HG03521 (cell line): ENCODE measurements around the gene PCNX2.

Experiments used
- ATAC-seq: cut with Tn5 transposase; IDR thresholded peaks from one replicate; pipeline ENCODE4 v1.9.1; 2021; ENCODE audit warnings: mild to moderate bottlenecking, moderate library complexity; ENCODE audit not compliant: unreplicated experiment

The PCNX2 gene

GRCh38 chr1:232943679-232944252 is 351.8 kb downstream of the PCNX2 start:
- no peak for ATAC-seq

- no peak for ATAC-seq
Observed at GRCh38 chr1:232942413-232943294, 352.9 kb downstream of the PCNX2 start.

- peak; percentile 54 for ATAC-seq
Observed at GRCh38 chr1:232940262-232940661, 355.3 kb downstream of the PCNX2 start.

- no peak for ATAC-seq
Observed at GRCh38 chr1:232939748-232940147, 355.8 kb downstream of the PCNX2 start.

DNA sequence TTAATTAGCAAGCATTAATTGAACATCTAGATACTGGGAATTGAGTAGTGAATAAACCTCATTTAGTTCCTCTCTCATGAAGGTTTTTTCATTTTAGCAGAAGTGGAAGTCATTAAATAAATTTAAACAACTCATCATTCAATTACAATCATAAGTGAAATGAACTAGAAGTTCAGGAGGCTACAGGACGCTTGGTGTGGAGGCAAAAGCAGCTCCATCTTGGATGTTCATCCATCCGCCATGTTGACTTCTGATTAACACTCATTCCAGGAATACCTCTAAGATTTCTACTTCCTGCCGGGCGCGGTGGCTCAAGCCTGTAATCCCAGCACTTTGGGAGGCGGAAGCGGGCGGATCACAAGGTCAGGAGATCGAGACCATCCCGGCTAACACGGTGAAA is 356.6 kb downstream of the PCNX2 start:
- no peak for ATAC-seq

DNA sequence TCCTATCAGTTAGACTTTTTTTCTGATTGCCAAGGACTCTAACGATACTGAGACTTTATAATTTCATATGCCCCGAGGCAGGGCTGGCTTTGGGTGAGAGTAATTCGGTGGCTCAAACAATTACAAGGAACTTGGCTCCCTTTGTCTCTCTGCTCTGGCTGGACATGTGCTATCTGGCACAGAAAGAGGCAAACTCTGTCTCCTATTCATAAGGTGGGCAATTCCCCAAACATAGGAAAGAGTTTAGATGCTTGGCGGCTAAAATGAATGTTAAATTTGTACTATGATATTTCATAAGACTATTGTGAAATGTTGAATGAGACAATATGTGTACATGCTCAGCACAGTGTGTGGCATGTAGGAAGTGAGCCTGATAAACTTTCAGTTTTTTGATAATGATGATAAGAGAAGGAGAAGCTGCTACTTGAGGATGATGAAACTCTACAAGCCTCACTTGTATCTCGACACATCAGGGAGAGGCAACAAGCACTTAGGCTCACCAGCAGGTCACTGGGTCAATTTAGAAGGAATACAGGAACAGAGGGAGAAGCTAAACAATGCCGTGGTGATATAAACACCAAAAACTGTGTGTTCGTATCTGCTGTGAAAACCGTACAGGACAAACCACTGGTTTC is 357.7 kb downstream of the PCNX2 start:
- no peak for ATAC-seq

DNA sequence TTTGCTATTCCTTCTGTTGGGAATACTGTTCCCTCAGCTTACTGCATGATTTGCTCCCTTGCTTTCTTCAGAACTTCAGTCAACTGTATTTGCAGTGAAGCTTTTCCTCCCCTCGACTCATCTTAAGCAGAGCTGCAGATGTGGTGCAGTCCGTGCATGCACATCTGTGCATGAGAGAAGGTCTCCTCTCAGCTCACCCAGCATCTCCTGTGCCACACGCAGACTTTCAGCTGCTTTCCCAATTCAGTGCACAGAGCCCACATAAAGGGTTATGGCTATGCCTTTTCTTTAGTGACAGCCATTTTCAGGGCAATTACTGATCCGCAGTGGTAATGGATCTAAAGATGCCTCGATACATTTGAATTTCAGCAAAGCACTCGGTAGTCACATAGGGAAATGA is 358.6 kb downstream of the PCNX2 start:
- ATAC-seq, result no peak
